ENCODE results near the gene SLC26A11. TPM values are rescaled to one million over a fixed set of nuclear protein-coding genes. Genes with fewer than 3 reads are reported as not detected.

Gene SLC26A11
- total RNA-seq = 6.9 and 10.2 TPM in 2 replicates

GRCh38 chr17:80220054-80220735, at the start of gene SLC26A11, which contains the start of gene SGSH:
Gene SLC26A11 (plus strand): TSS chr17:80220427. CDS start chr17:80221561, 1,134 bp downstream.
Gene SGSH (minus strand): TSS chr17:80220333. CDS start chr17:80220313, 20 bp downstream.

GRCh38 chr17:80260791-80261158, 40.5 kb downstream of the SLC26A11 start, which contains the start of gene RNF213:
Gene RNF213 (plus strand): TSS chr17:80260852. CDS start chr17:80263682, 2,830 bp downstream.

Other genes with a start within 250 kb of the SLC26A11 start
- gene TBC1D16, start 184.6 kb upstream of the SLC26A11 start, total RNA-seq = 38.5 and 42.9 TPM in 2 replicates
- 1.5 and 2.6 TPM in 2 replicates for gene CCDC40, start 183.8 kb upstream of the SLC26A11 start, total RNA-seq
- 14.9 and 26.4 TPM in 2 replicates for gene GAA, start 118.8 kb upstream of the SLC26A11 start, total RNA-seq
- gene EIF4A3, start 73.3 kb upstream of the SLC26A11 start, total RNA-seq = 119 and 121 TPM in 2 replicates
- gene CARD14, start 50.4 kb upstream of the SLC26A11 start, total RNA-seq = 0.09 TPM in 1 of 2 replicates, not detected in the other
- 13.7 and 21.1 TPM in 2 replicates for gene SGSH, start 94 bp upstream of the SLC26A11 start, total RNA-seq
- 81.3 and 141 TPM in 2 replicates for gene RNF213, start 40.4 kb downstream of the SLC26A11 start, total RNA-seq
- gene ENDOV, start 194.7 kb downstream of the SLC26A11 start, total RNA-seq = 18.5 and 21.5 TPM in 2 replicates

Measured in endothelial cell of coronary artery (primary cell).